Astrocyte of the cerebellum (primary cell): ENCODE data around the gene SLAMF9.

ENCODE experiments used
- DNase-seq: peaks from one replicate; pipeline ENCODE4 v3.0.0-alpha.2; 2011; ENCODE audit warnings: low read depth
- H3K4me3 ChIP-seq: 2 replicates; pipeline ENCODE4 v1.5.1; 2011; ENCODE audit warnings: mild to moderate bottlenecking, low read depth, low read length, moderate library complexity
- CTCF ChIP-seq: IDR thresholded peaks from 2 replicates; pipeline ENCODE4 v1.5.1; 2012; ENCODE audit warnings: low read length, low read depth, moderate library complexity, mild to moderate bottlenecking; ENCODE audit errors: missing control alignments
- in situ Hi-C: cut with HindIII; loops from 2 replicates; pipeline ENCODE4 v1.10.0; 2017; ENCODE audit warnings: low sequenced_read_pairs

SLAMF9 gene

GRCh38 chr1:159946242-159947187 is 7.5 kb downstream of the SLAMF9 start:
- in situ Hi-C loops, result loop anchor here (5.0 kb wide), 1 partner anchor 36 kb away; no protein-coding TSS in a partner anchor
- no peak for DNase-seq
- TF ChIP-seq CTCF, result no peak
- H3K4me3 ChIP-seq, result peak overlapping the region; percentile 41

GRCh38 chr1:159945483-159946241 is 8.4 kb downstream of the SLAMF9 start, which contains the start of gene IGSF9:
TSS of gene IGSF9 (minus strand) at chr1:159945613. CDS start at chr1:159943454, 2,159 bp downstream.
- no peak for DNase-seq
- peak within 1 kb of the TSS; percentile 41 for H3K4me3 ChIP-seq
- TF ChIP-seq CTCF, result peak; percentile 43
- in situ Hi-C loops, result loop anchor here (5.0 kb wide), 1 partner anchor 37 kb away; no protein-coding TSS in a partner anchor

- no peak for TF ChIP-seq CTCF
- no peak for DNase-seq
- H3K4me3 ChIP-seq, result peak overlapping the region; percentile 41
- in situ Hi-C loops, result loop anchor here (5.0 kb wide), 1 partner anchor 37 kb away; no protein-coding TSS in a partner anchor
These were observed 9.2 kb downstream of the SLAMF9 start for GRCh38 chr1:159944623-159945455.

GRCh38 chr1:159943908-159944622 is 10.0 kb downstream of the SLAMF9 start:
- no peak for DNase-seq
- in situ Hi-C loops, result no loop called here
- no peak for TF ChIP-seq CTCF
- H3K4me3 ChIP-seq, result no peak overlapping the region

- H3K4me3 ChIP-seq, result no peak overlapping the region
- DNase-seq, result no peak
- TF ChIP-seq CTCF, result no peak
- in situ Hi-C loops, result no loop called here
These were observed 10.8 kb downstream of the SLAMF9 start for GRCh38 chr1:159943278-159943640.
